WTC11 (cell line): Measurements from ENCODE around the gene RAD50. TPM values are rescaled to one million over a fixed set of nuclear protein-coding genes. Genes with fewer than 3 reads are reported as not detected.
"Not testable (repeated sequence)": the region's sequence is repeated elsewhere in the genome, so short reads cannot be mapped to it uniquely, and the experiment has no call there.

Source experiments
- ATAC-seq: fragments of 200-7000 bp; cut with Tn5 transposase; 2 replicates; pipeline ENCODE4 v1.10.0; 2021; ENCODE audit warnings: mild to moderate bottlenecking, moderate library complexity
- CTCF ChIA-PET: fragments of 300-600 bp; sonication (Branson Sonifier 250); formaldehyde crosslinking; loops from one replicate; lab custom pipeline; 2021; ENCODE audit warnings: antibody characterized with exemption; lab: Charles Lee
- POLR2A ChIA-PET: fragments of 350-600 bp; sonication (Branson Sonifier 250); formaldehyde crosslinking; loops from one replicate; lab custom pipeline; 2021; ENCODE audit warnings: antibody characterized with exemption; lab: Charles Lee
- DNase-seq: peaks from one replicate; pipeline ENCODE4 v3.0.0; 2021; ENCODE audit warnings: low spot score
- H3K27ac Mint-ChIP-seq: 2 replicates; pipeline ENCODE4 v1.8.0; 2021; ENCODE audit warnings: mixed read lengths
- H3K27me3 Mint-ChIP-seq: 2 replicates; pipeline ENCODE4 v1.8.0; 2021; ENCODE audit warnings: low read depth, mild to moderate bottlenecking, moderate library complexity, mixed read lengths
- H3K36me3 Mint-ChIP-seq: 2 replicates; pipeline ENCODE4 v1.8.0; 2021; ENCODE audit warnings: mixed read lengths
- H3K4me1 Mint-ChIP-seq: 2 replicates; pipeline ENCODE4 v1.8.0; 2022; ENCODE audit warnings: mixed read lengths
- H3K4me3 Mint-ChIP-seq: 2 replicates; pipeline ENCODE4 v1.8.0; 2021; ENCODE audit warnings: mild to moderate bottlenecking, moderate library complexity, mixed read lengths
- H3K9me3 Mint-ChIP-seq: 2 replicates; pipeline ENCODE4 v1.8.0; 2021; ENCODE audit warnings: mixed read lengths
- CREB1 ChIP-seq: sonication (generic); formaldehyde crosslinking; IDR thresholded peaks from 2 replicates; pipeline ENCODE4 v1.8.0; 2023; ENCODE audit warnings: mild to moderate bottlenecking, missing genetic modification reagents
- EMX1 ChIP-seq: fragments of 250-450 bp; sonication (Bioruptor Pico); IDR thresholded peaks from 2 replicates; pipeline ENCODE4 v1.8.0; 2021; ENCODE audit warnings: mild to moderate bottlenecking
- ESRRA ChIP-seq: sonication (generic); formaldehyde crosslinking; IDR thresholded peaks from 2 replicates; pipeline ENCODE4 v1.8.1; 2022; ENCODE audit warnings: mild to moderate bottlenecking, missing genetic modification reagents, borderline replicate concordance
- ETV6 ChIP-seq: sonication (generic); formaldehyde crosslinking; IDR thresholded peaks from 2 replicates; pipeline ENCODE4 v1.8.1; 2022; ENCODE audit warnings: mild to moderate bottlenecking, missing genetic modification reagents
- FOXJ3 ChIP-seq: sonication (generic); formaldehyde crosslinking; IDR thresholded peaks from 2 replicates; pipeline ENCODE4 v1.9.0; 2021; ENCODE audit warnings: missing genetic modification reagents, mild to moderate bottlenecking, borderline replicate concordance
- FOXP1 ChIP-seq: sonication (generic); formaldehyde crosslinking; IDR thresholded peaks from 2 replicates; pipeline ENCODE4 v1.8.0; 2022; ENCODE audit warnings: missing genetic modification reagents, mild to moderate bottlenecking, moderate library complexity, borderline replicate concordance
- GRHL2 ChIP-seq: fragments of 250-450 bp; sonication (Bioruptor Pico); IDR thresholded peaks from 2 replicates; pipeline ENCODE4 v1.8.0; 2022; ENCODE audit warnings: mild to moderate bottlenecking, moderate library complexity; ENCODE audit not compliant: insufficient replicate concordance, severe bottlenecking
- KAT7 ChIP-seq: sonication (generic); formaldehyde crosslinking; IDR thresholded peaks from 2 replicates; pipeline ENCODE4 v1.8.1; 2023; ENCODE audit warnings: missing genetic modification reagents, mild to moderate bottlenecking, borderline replicate concordance
- SP1 ChIP-seq: sonication (generic); formaldehyde crosslinking; conservative IDR thresholded peaks from 2 replicates; pipeline ENCODE4 v1.8.1; 2022; ENCODE audit warnings: missing genetic modification reagents
- TEAD1 ChIP-seq: sonication (generic); formaldehyde crosslinking; IDR thresholded peaks from 2 replicates; pipeline ENCODE4 v1.8.0; 2022; ENCODE audit warnings: mild to moderate bottlenecking, missing genetic modification reagents
- TEAD4 ChIP-seq: sonication (generic); formaldehyde crosslinking; IDR thresholded peaks from 2 replicates; pipeline ENCODE4 v1.8.0; 2022; ENCODE audit warnings: mild to moderate bottlenecking, missing genetic modification reagents
- ZBTB21 ChIP-seq: sonication (generic); formaldehyde crosslinking; IDR thresholded peaks from 2 replicates; pipeline ENCODE4 v1.8.1; 2023; ENCODE audit warnings: mild to moderate bottlenecking, missing genetic modification reagents, borderline replicate concordance
- ZNF219 ChIP-seq: sonication (generic); formaldehyde crosslinking; IDR thresholded peaks from 2 replicates; pipeline ENCODE4 v1.8.0; 2023; ENCODE audit warnings: missing genetic modification reagents, mild to moderate bottlenecking, borderline replicate concordance
- ZNF317 ChIP-seq: sonication (generic); formaldehyde crosslinking; IDR thresholded peaks from 2 replicates; pipeline ENCODE4 v1.8.1; 2023; ENCODE audit warnings: low read depth, mild to moderate bottlenecking, moderate library complexity, missing genetic modification reagents, borderline replicate concordance
- ZNF423 ChIP-seq: fragments of 250-450 bp; sonication (Bioruptor Pico); IDR thresholded peaks from 2 replicates; pipeline ENCODE4 v2.1.2; 2022; ENCODE audit warnings: mild to moderate bottlenecking, moderate library complexity
- ZNF671 ChIP-seq: fragments of 250-450 bp; sonication (Bioruptor Pico); IDR thresholded peaks from 2 replicates; pipeline ENCODE4 v1.8.0; 2021; ENCODE audit warnings: mild to moderate bottlenecking
- total RNA-seq: library from RNA; stranded (reverse); gene quantifications from 3 replicates; pipeline ENCODE4 v1.2.3, GENCODE V29; 2021
- TF ChIP-seq, protein P1 (sequence below): fragments of 250-450 bp; sonication (Bioruptor Pico); IDR thresholded peaks from 2 replicates; pipeline ENCODE4 v1.9.0; 2021; ENCODE audit warnings: mild to moderate bottlenecking
- TF ChIP-seq, protein P2 (sequence below): sonication (generic); formaldehyde crosslinking; IDR thresholded peaks from 2 replicates; pipeline ENCODE4 v1.8.1; 2023; ENCODE audit warnings: mild to moderate bottlenecking, missing genetic modification reagents, borderline replicate concordance
- TF ChIP-seq, protein P3 (sequence below): sonication (generic); formaldehyde crosslinking; IDR thresholded peaks from 2 replicates; pipeline ENCODE4 v1.8.1; 2023; ENCODE audit warnings: mild to moderate bottlenecking, missing genetic modification reagents
- TF ChIP-seq, protein P4 (sequence below): sonication (generic); formaldehyde crosslinking; IDR thresholded peaks from 2 replicates; pipeline ENCODE4 v1.8.1; 2023; ENCODE audit warnings: mild to moderate bottlenecking, missing genetic modification reagents, moderate library complexity
- TF ChIP-seq, protein P5 (sequence below): sonication (generic); formaldehyde crosslinking; IDR thresholded peaks from 2 replicates; pipeline ENCODE4 v1.8.1; 2022; ENCODE audit warnings: missing genetic modification reagents, borderline replicate concordance
- TF ChIP-seq, protein P6 (sequence below): sonication (generic); formaldehyde crosslinking; IDR thresholded peaks from 2 replicates; pipeline ENCODE4 v1.8.1; 2022; ENCODE audit warnings: mild to moderate bottlenecking, moderate library complexity, missing genetic modification reagents

The RAD50 gene
- total RNA-seq, 1 experiment from 2014 or later, result 31.1 TPM

DNA sequence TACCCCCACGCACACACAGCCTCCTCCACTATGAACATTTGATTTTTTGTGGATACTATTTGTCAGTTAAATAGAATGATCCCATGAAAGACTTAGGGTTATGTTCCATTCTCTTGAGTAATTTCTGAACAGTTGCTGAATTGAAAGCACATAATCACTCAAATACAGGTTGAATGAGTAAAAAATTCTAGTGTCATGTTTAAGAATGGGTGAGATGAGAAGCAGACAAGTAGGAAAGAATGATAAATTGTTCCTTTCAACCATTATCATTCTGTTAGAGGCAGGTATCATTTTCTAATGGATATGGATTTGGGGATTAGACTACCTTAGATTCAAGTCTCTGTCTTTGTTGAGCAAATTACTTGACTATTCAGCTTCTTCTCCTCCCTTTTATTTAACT is 19.3 kb downstream of the RAD50 start (continued):
- TF ChIP-seq, protein P1, sequence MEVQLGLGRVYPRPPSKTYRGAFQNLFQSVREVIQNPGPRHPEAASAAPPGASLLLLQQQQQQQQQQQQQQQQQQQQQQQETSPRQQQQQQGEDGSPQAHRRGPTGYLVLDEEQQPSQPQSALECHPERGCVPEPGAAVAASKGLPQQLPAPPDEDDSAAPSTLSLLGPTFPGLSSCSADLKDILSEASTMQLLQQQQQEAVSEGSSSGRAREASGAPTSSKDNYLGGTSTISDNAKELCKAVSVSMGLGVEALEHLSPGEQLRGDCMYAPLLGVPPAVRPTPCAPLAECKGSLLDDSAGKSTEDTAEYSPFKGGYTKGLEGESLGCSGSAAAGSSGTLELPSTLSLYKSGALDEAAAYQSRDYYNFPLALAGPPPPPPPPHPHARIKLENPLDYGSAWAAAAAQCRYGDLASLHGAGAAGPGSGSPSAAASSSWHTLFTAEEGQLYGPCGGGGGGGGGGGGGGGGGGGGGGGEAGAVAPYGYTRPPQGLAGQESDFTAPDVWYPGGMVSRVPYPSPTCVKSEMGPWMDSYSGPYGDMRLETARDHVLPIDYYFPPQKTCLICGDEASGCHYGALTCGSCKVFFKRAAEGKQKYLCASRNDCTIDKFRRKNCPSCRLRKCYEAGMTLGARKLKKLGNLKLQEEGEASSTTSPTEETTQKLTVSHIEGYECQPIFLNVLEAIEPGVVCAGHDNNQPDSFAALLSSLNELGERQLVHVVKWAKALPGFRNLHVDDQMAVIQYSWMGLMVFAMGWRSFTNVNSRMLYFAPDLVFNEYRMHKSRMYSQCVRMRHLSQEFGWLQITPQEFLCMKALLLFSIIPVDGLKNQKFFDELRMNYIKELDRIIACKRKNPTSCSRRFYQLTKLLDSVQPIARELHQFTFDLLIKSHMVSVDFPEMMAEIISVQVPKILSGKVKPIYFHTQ (CRISPR knock-in tag), result no peak
- no peak for TF ChIP-seq ZNF423 (CRISPR knock-in tag)
- TF ChIP-seq ETV6 (CRISPR knock-in tag), result no peak
- no peak for TF ChIP-seq ZBTB21
- no peak for TF ChIP-seq TEAD1 (CRISPR knock-in tag)
- TF ChIP-seq, protein P2, sequence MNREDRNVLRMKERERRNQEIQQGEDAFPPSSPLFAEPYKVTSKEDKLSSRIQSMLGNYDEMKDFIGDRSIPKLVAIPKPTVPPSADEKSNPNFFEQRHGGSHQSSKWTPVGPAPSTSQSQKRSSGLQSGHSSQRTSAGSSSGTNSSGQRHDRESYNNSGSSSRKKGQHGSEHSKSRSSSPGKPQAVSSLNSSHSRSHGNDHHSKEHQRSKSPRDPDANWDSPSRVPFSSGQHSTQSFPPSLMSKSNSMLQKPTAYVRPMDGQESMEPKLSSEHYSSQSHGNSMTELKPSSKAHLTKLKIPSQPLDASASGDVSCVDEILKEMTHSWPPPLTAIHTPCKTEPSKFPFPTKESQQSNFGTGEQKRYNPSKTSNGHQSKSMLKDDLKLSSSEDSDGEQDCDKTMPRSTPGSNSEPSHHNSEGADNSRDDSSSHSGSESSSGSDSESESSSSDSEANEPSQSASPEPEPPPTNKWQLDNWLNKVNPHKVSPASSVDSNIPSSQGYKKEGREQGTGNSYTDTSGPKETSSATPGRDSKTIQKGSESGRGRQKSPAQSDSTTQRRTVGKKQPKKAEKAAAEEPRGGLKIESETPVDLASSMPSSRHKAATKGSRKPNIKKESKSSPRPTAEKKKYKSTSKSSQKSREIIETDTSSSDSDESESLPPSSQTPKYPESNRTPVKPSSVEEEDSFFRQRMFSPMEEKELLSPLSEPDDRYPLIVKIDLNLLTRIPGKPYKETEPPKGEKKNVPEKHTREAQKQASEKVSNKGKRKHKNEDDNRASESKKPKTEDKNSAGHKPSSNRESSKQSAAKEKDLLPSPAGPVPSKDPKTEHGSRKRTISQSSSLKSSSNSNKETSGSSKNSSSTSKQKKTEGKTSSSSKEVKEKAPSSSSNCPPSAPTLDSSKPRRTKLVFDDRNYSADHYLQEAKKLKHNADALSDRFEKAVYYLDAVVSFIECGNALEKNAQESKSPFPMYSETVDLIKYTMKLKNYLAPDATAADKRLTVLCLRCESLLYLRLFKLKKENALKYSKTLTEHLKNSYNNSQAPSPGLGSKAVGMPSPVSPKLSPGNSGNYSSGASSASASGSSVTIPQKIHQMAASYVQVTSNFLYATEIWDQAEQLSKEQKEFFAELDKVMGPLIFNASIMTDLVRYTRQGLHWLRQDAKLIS (CRISPR knock-in tag), result no peak
- TF ChIP-seq TEAD4 (CRISPR knock-in tag), result no peak

DNA sequence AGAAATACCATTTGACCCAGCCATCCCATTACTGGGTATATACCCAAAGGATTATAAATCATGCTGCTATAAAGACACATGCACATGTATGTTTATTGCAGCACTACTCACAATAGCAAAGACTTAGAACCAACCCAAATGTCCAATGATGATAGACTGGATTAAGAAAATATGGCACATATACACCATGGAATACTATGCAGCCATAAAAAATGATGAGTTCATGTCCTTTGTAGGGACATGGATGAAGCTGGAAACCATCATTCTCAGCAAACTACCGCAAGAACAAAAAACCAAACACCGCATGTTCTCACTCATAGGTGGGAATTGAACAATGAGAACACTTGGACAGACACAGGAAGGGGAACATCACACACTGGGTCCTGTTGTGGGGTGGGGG is 27.8 kb downstream of the RAD50 start:
- ATAC-seq, H3K27me3 Mint-ChIP-seq, CTCF ChIA-PET, H3K27ac Mint-ChIP-seq, H3K9me3 Mint-ChIP-seq, H3K4me1 Mint-ChIP-seq, POLR2A ChIA-PET, DNase-seq, H3K4me3 Mint-ChIP-seq: not testable (repeated sequence)
- H3K36me3 Mint-ChIP-seq, result peaks cover 29% of the 10 kb centered on the region

DNA sequence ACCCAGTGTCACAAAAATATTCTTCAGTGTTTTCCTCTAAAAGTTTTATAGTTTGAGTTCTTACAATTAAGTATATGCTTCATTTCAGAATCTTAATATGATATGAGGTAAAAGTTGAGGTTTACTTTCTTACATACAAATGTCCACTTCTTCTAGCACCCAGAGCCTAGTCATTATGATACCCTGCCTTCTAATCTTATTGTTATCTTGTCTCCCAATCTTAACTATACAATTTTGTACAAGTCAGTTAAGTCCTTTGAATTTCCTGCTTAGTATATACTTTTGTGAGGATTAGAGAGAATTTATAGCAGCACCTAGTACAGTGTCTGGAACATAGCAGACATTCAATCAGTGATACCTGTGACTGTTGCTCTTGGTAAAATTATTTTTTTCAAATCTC is 29.3 kb downstream of the RAD50 start:
- ChIA-PET POLR2A (no interaction called here), CTCF (interaction anchor here (1.3 kb wide), 1 partner anchor 59 kb away, joined by 4 read pairs; no protein-coding TSS in a partner anchor)
- H3K4me3 Mint-ChIP-seq, result no peak overlapping the region

More for the DNA sequence above, 29.3 kb downstream of the RAD50 start:
- Mint-ChIP-seq H3K9me3 (peaks cover 4% of the 10 kb centered on the region; the same call in 1 of the 2 replicates), H3K4me1 (no peaks in the 10 kb centered on the region), H3K27me3 (no peaks in the 10 kb centered on the region), H3K36me3 (peaks cover 27% of the 10 kb centered on the region), H3K27ac (no peak overlapping the region)
- no peak for TF ChIP-seq ZNF671 (CRISPR knock-in tag)
- TF ChIP-seq FOXP1, result no peak
- TF ChIP-seq, protein P3, sequence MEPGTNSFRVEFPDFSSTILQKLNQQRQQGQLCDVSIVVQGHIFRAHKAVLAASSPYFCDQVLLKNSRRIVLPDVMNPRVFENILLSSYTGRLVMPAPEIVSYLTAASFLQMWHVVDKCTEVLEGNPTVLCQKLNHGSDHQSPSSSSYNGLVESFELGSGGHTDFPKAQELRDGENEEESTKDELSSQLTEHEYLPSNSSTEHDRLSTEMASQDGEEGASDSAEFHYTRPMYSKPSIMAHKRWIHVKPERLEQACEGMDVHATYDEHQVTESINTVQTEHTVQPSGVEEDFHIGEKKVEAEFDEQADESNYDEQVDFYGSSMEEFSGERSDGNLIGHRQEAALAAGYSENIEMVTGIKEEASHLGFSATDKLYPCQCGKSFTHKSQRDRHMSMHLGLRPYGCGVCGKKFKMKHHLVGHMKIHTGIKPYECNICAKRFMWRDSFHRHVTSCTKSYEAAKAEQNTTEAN, result no peak
- TF ChIP-seq ZNF317 (CRISPR knock-in tag), result no peak
- TF ChIP-seq, protein P4, sequence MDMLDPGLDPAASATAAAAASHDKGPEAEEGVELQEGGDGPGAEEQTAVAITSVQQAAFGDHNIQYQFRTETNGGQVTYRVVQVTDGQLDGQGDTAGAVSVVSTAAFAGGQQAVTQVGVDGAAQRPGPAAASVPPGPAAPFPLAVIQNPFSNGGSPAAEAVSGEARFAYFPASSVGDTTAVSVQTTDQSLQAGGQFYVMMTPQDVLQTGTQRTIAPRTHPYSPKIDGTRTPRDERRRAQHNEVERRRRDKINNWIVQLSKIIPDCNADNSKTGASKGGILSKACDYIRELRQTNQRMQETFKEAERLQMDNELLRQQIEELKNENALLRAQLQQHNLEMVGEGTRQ (CRISPR knock-in tag), result no peak
- TF ChIP-seq FOXJ3 (CRISPR knock-in tag), result no peak
- TF ChIP-seq, protein P5, sequence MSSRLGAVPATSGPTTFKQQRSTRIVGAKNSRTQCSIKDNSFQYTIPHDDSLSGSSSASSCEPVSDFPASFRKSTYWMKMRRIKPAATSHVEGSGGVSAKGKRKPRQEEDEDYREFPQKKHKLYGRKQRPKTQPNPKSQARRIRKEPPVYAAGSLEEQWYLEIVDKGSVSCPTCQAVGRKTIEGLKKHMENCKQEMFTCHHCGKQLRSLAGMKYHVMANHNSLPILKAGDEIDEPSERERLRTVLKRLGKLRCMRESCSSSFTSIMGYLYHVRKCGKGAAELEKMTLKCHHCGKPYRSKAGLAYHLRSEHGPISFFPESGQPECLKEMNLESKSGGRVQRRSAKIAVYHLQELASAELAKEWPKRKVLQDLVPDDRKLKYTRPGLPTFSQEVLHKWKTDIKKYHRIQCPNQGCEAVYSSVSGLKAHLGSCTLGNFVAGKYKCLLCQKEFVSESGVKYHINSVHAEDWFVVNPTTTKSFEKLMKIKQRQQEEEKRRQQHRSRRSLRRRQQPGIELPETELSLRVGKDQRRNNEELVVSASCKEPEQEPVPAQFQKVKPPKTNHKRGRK (CRISPR knock-in tag), result no peak
- no peak for TF ChIP-seq ZBTB21
- TF ChIP-seq ESRRA (CRISPR knock-in tag), result no peak
- TF ChIP-seq, protein P6, sequence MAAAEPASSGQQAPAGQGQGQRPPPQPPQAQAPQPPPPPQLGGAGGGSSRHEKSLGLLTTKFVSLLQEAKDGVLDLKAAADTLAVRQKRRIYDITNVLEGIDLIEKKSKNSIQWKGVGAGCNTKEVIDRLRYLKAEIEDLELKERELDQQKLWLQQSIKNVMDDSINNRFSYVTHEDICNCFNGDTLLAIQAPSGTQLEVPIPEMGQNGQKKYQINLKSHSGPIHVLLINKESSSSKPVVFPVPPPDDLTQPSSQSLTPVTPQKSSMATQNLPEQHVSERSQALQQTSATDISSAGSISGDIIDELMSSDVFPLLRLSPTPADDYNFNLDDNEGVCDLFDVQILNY, result no peak
- TF ChIP-seq ZNF219 (CRISPR knock-in tag), result no peak
- TF ChIP-seq EMX1 (CRISPR knock-in tag), result no peak
- TF ChIP-seq GRHL2 (CRISPR knock-in tag), result no peak
- no peak for TF ChIP-seq KAT7 (CRISPR knock-in tag)
- no peak for TF ChIP-seq ZNF423 (CRISPR knock-in tag)
- no peak for TF ChIP-seq CREB1 (CRISPR knock-in tag)
- no peak for TF ChIP-seq SP1
- DNase-seq, result no peak
- no peak for ATAC-seq
